GM12892 (cell line): ENCODE data around the gene FGD4.

ENCODE experiments used
- DNase-seq: peaks from one replicate; pipeline ENCODE4 v3.0.0; 2011; ENCODE audit not compliant: insufficient read length
- FAIRE-seq: peaks from 2 replicates; lab custom pipeline; 2011; peaks lifted over from hg19 to GRCh38; lab: Jason Lieb, UNC
- POLR2A ChIP-seq: IDR thresholded peaks from 2 replicates; pipeline ENCODE4 v1.6.1; 2011; ENCODE audit warnings: low read depth, low read length, control low read depth
- POLR2AphosphoS5 ChIP-seq: IDR thresholded peaks from 2 replicates; pipeline ENCODE4 v1.6.1; 2011; ENCODE audit warnings: low read depth, low read length, control low read depth
- TAF1 ChIP-seq: IDR thresholded peaks from 2 replicates; pipeline ENCODE4 v1.6.1; 2011; ENCODE audit warnings: low read depth, mild to moderate bottlenecking, control low read depth, low read length, borderline replicate concordance

The FGD4 gene

DNA sequence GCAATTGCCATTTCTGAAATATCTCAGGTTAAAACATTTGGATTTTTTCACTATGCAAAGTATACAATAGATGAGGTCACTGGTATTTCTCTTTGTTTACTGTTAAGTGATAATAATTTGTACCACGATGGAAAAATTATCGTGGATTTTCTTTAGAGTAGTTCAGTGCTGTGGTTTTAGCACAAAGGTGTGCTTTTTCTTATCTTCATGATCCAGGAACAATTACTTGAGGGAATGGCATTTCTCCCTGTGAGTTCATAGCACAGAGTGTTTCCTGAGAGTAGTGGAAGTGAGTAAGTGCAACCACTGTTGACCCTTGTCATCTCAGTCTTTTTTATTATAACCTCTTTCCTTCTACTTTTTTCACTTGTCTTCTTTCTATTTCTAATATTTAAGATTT lies 86.8 kb downstream of the FGD4 start:
- TF ChIP-seq TAF1 (no peak), POLR2AphosphoS5 (no peak), POLR2A (no peak)
- DNase-seq (no peak), FAIRE-seq (no peak)

DNA sequence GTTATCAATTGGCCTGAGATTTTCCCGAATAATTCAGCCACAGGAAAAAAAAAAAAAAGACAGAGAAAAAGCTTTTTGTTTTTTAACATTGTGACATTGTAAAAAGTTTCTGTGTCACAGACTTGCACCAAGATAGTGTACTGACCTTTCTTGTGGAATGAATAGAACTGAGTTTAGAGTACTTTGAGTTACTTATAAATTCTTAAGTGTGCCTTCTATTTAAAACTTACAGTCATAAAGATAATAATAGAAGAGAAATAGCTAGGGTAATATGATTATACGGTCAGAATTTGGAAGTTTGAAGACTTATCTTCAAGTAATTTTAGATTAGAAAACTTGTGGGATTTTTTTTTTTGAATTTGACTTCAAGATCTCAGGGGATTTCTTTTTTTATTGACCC lies 88.8 kb downstream of the FGD4 start:
- TF ChIP-seq POLR2AphosphoS5, result no peak
- TF ChIP-seq TAF1, result no peak
- TF ChIP-seq POLR2A, result no peak
- DNase-seq (no peak), FAIRE-seq (no peak)

DNA sequence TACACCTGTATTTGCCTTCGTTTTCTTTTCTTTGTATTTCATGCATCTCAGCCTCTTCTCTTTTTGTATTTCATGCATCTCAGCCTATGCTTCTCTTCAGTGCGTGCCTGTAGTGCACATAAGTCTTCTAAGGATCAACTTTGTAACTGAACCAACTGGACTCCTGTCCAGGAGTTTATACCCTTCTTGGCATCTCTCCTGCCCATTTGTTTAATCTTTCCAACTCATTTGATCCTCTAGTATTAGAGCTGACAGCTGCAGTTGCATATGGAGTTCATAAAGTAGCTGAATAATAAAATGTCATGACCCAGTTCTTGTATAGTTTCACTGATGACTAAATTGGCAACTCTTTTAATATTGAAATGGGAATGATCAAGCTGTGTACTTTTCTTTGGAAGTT lies 89.7 kb downstream of the FGD4 start:
- FAIRE-seq, result no peak
- DNase-seq, result no peak
- TF ChIP-seq POLR2A (no peak), TAF1 (no peak), POLR2AphosphoS5 (no peak)

DNA sequence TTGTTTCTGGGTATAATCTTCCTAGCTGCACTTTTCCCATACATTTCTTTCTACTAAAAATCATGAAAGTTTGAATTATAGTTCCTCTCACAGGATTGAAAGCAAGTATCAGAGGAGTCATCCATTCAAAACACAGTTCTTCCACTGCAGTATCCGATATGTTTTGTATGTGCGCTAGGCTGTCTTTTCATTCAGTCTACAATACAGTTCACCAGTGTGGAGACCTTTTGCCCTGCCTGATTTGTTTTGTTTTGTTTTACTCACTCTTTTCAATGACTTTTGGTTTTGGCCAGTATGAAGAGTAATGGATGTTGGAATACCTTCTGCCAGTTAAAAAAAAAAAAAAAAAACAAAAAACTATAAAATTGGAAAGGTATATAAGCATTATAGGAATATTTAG lies 91.4 kb downstream of the FGD4 start:
- no peak for TF ChIP-seq POLR2AphosphoS5
- TF ChIP-seq TAF1, result no peak
- TF ChIP-seq POLR2A, result no peak
- FAIRE-seq, result no peak
- DNase-seq, result no peak

DNA sequence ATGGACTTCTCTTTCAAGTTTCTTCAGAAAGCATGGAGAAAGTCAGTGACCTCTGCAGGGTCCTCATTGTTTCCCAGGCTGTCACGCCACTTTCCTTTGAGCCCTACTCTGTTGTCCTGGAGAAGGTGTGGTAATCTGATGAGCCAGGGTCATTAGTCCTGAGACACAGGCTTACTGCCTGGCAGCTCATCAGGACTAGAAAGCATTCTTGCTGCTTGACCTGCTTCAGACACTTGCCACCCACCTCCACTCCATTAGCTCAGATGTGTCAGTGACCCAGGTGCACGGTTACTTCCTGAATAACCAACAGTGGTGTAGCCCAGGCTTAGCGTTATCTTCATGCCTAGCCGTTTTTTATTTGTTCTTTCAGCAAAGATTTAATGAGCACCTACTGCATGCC lies 93.9 kb downstream of the FGD4 start:
- DNase-seq, result no peak
- TF ChIP-seq POLR2AphosphoS5 (no peak), POLR2A (no peak), TAF1 (no peak)
- FAIRE-seq, result no peak

DNA sequence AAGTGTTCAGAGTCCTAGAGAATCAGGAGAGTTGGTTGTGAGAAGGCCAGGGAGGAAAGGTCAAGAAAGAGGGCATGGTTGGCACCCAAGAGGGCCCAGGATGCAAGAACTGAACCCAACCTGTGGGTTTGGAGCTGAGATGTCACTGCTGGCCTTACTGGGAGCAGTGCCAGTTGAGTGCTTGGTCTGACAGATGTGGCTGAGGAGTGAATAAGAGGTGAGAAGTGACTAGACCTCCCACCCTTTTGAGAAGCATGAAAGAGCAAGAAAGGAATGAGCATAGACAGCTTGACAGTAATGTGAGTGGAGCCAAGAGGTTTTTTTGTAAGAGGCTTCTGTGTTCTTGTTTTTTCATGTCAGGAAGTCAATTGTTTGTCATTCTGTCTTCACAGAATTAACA lies 95.3 kb downstream of the FGD4 start:
- DNase-seq, result no peak

DNA sequence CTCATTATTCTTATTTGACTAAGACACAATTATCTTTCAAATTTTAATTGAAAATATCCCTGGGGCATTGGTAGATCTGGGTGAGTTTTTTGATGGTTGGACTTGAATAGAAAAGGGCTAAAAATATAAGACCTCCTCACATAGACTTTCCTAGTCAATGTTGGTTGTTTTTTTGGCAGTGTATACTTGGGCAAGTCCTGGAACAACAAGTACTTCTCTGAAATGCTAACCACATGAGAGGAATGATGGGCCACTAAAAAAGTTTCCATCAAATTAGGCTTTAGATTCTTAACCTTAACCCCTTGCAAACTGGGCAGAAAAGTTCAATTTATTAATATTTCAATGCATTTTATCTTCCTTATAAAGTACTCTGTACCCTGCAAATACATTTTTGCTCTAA lies 97.6 kb downstream of the FGD4 start:
- TF ChIP-seq POLR2A (no peak), POLR2AphosphoS5 (no peak)
- FAIRE-seq (no peak), DNase-seq (no peak)

More for the DNA sequence above, 95.3 kb downstream of the FGD4 start:
- no peak for TF ChIP-seq TAF1
- no peak for TF ChIP-seq POLR2A
- no peak for TF ChIP-seq POLR2AphosphoS5
- no peak for FAIRE-seq

DNA sequence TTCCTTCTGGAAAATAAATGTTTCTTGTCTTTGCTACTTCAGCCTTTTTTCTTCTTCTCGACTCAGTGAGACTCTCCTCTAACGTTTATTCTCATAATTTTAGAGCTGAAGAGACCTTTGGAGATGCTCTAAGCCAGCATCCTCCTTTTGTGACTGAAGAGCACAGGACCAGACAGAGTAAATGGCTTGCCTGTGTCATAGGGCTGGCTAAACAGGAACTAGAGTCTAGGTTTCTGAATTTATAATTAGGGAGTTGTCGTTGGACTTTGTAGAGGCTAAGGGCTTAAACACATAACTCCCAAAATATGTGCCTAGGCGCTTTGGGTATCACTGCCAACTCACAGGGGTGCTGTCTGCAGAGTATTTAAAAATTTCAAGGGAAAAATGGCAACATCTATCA lies 98.5 kb downstream of the FGD4 start:
- TF ChIP-seq TAF1, result no peak
- no peak for TF ChIP-seq POLR2AphosphoS5
- no peak for TF ChIP-seq POLR2A
- DNase-seq (no peak), FAIRE-seq (no peak)

DNA sequence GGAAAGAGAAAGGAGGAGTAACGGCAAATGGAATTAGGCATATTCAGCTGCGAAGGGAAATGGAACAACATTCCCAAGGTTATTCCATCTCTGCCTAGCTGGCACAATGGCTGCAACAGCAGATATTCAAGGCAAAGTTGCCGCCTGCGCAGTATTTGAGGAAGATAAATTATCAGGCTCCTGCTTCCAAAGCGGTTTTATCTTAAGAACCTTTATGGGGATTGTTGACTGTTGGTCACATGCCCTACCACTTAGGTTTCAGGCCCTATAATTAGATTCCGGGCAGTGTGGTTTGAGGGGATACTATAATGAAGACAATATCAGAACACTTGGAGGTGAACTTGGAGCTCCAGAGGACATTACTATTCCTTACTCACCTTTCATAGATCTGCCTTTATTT lies 99.7 kb downstream of the FGD4 start:
- FAIRE-seq (no peak), DNase-seq (no peak)
- no peak for TF ChIP-seq POLR2A
- TF ChIP-seq TAF1, result no peak
- TF ChIP-seq POLR2AphosphoS5, result no peak

DNA sequence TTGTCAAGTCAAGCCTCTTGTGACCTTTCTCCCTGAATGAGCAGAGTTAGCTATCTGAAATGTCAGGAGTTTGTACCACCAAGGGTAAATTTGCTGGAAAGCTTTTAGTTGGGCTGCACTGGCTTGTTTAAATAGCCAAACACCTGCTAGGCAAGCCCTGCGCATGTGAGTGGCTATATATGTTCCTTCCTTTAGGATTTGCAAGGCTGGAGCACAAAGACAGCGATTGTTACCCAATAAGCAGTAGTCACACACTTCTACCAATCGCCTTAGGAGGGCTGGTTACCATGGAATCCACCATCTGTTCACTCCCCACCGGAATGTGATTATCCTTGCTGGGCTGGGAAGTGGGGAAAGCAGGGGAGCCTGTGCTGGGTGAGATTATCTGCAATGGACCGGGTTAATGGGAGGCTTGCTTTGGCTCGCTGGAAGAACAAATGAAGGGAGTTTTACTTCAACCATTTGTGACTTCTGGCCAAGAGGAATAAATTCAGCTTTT lies 102.5 kb downstream of the FGD4 start:
- FAIRE-seq (no peak), DNase-seq (no peak)
- TF ChIP-seq POLR2A, result no peak
- no peak for TF ChIP-seq POLR2AphosphoS5
- no peak for TF ChIP-seq TAF1

DNA sequence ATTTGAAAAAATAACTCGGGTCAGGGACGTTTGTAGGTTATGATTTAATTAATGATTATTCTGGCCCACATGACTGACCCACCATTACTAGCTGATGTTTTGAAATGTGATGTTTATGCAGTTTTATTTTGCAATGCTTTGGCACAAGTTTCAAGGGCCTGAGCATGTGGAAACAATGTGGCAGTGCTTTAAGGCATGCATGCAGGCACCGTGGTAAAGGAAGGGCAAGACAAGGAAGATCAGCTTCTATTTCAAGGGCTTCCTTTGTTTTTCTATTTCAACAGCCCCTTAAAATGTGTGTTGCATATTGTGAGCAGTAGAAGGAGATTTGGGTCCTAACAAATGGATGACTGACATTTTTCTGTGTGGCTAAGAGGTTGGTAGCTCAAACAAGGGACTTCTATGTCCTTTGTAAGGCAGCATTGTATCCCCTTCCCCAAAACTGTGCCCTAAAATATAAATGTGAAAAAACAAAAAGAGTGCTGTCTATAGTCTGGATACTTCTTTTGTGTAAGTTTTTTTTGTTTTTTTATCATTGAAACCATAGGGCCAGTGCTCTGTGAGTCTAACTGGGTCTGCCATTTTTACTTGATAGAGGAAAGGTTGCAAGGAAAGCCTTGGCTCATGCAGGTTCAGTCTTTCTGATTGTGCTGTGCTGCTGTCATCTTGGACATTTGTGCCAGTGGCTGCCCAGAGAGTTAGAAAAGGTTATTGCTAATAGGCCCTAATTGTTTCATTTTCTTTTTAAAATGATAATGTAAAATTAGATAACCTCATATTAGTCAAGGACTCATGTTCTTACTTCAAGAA lies 103.5 kb downstream of the FGD4 start:
- TF ChIP-seq POLR2A, result no peak
- TF ChIP-seq TAF1, result no peak
- no peak for TF ChIP-seq POLR2AphosphoS5
- DNase-seq (no peak), FAIRE-seq (no peak)

DNA sequence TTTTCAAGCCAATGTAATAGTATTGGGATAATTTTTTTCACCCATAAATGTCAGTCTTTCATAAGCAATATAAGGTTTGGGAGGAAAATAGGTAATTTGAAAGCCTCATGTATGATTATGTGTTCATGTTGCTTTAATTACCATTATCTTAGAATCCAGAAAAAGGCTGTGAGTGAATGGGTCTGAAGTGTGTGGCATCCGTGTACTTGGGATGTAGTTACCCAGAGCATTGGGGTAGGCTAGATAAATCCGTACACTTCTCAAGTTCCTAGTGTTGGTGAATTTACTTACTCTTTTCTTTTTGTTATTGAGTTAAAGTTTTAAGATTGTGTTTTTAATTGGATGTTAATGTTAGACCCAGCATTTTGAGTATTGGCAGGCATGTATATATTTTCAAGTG lies 104.4 kb downstream of the FGD4 start:
- no peak for TF ChIP-seq POLR2A
- TF ChIP-seq TAF1, result no peak
- TF ChIP-seq POLR2AphosphoS5, result no peak
- FAIRE-seq (no peak), DNase-seq (no peak)

DNA sequence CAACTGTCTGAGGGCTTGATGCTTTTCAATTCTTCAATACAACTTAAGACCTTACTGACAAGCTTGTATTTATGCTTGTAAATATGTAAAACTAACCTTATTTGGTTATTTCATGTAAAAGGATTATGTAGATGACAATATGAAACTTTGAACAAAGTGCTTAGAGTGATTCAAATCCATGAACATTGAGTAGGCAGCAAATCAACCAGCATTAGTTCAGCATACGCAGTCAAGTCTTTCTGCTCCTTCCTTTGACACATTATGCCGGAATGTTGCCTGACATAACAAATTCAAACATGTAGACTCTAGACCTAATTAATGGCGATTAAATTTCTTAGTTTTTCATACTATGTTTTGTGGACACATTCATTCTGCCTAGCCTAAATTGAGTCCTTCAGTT lies 105.2 kb downstream of the FGD4 start:
- TF ChIP-seq POLR2AphosphoS5 (no peak), TAF1 (no peak), POLR2A (no peak)
- FAIRE-seq, result no peak
- no peak for DNase-seq
